Activated T-cell treated with anti-CD3 and anti-CD28 coated beads, Interleukin-2, amount 50 U/mL, for 4 hours (primary cell): ENCODE data around the gene TFAP2D. TPM values are rescaled to one million over a fixed set of nuclear protein-coding genes. Genes with fewer than 3 reads are reported as not detected.

Source experiments
- ATAC-seq, 2 donors: fragments of 200-7000 bp; cut with Tn5 transposase; one replicate each; pipeline ENCODE4 v1.10.0; 2021
- DNase-seq: peaks from one replicate; pipeline ENCODE4 v3.0.0-alpha.2; 2020
- H3K27me3 Mint-ChIP-seq: one replicate; pipeline ENCODE4 v1.8.0; 2021; ENCODE audit warnings: low read depth, mixed read lengths
- H3K36me3 Mint-ChIP-seq: one replicate; pipeline ENCODE4 v1.8.0; 2022; ENCODE audit warnings: mixed read lengths; ENCODE audit not compliant: insufficient read depth
- H3K4me1 Mint-ChIP-seq: one replicate; pipeline ENCODE4 v1.8.0; 2021; ENCODE audit warnings: low read depth, mixed read lengths
- H3K4me3 Mint-ChIP-seq: one replicate; pipeline ENCODE4 v1.8.0; 2021; ENCODE audit warnings: mild to moderate bottlenecking, moderate library complexity, mixed read lengths
- H3K9me3 Mint-ChIP-seq: one replicate; pipeline ENCODE4 v1.8.0; 2021; ENCODE audit warnings: mixed read lengths
- total RNA-seq, 3 donors: library from RNA; stranded (reverse); gene quantifications; one replicate each; pipeline ENCODE4 v1.2.1, GENCODE V29; 2021

Gene TFAP2D
- not detected for total RNA-seq

DNA sequence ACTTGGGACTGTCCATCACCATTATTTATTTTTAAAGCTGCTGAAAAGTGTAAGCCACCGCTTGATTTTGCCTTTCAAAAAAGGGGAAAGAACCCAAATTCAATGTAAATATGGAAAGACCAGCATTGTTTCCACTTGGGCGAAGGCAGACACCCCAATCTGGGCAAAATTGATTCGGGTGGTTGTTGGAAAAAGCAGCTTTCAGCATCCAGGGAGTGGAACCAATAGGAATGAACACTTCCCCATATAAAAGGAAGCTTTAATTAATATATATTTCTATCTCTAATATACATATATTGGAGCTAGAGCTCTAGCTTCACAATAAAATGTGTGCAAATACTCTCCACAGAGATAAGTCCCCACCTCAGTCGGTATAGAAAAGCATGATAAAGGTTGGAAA, at the start of gene TFAP2D:
TSS of gene TFAP2D (plus strand) at position 301 of the 400 bp plus-strand sequence. CDS start 530 bp downstream, outside the sequence.
- H3K36me3 Mint-ChIP-seq: no peaks in the 10 kb centered on the region
- H3K4me3 Mint-ChIP-seq: no peak within 1 kb of the TSS
- H3K27me3 Mint-ChIP-seq: peaks cover 45% of the 10 kb centered on the region
- no peaks in the 10 kb centered on the region for H3K4me1 Mint-ChIP-seq
- ATAC-seq (no peak), DNase-seq (no peak)
- H3K9me3 Mint-ChIP-seq: peaks cover 5% of the 10 kb centered on the region

DNA sequence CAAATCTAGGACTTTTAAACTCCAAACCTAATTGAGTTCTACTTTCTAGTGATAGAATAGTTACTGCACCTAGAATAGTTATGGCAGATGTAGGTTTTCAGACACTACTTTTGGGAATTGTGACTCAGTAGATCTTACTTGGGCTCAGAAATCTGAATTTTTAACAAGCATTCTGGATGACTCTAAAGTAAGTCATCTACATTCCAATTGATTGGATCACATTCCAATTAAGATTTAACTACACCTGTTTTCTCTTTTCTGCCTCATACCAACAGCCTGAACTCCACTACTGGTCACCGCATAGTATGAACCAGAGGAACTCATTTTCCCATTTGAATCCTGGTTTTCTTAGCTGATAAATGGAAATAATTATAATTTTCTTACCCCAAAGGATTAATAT, 49.5 kb upstream of the TFAP2D start:
- peaks cover 8% of the 10 kb centered on the region for H3K9me3 Mint-ChIP-seq
- no peak overlapping the region for H3K4me3 Mint-ChIP-seq
- no peaks in the 10 kb centered on the region for H3K4me1 Mint-ChIP-seq
- no peaks in the 10 kb centered on the region for H3K36me3 Mint-ChIP-seq
- H3K27me3 Mint-ChIP-seq: no peaks in the 10 kb centered on the region
- ATAC-seq: no peak
- DNase-seq: no peak

DNA sequence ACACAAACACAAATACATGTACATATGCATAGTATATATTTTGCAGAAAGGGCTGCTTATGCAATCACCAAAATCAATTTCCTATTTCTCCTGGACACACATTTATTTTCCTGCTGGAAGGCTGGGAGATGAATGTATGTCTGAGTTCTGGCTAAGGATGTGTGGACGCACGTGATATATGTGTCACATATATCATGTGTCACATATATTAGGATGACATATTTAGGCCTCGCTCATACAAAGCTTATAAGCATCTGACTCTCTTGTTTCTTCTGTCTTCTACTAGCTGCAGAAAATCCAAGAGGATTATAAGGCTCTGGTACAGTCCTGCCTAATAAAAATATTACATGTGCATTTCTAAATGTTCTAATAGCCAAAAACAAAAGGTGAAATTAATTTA, 47.2 kb upstream of the TFAP2D start:
- Mint-ChIP-seq H3K27me3 (no peaks in the 10 kb centered on the region), H3K9me3 (peaks cover 4% of the 10 kb centered on the region), H3K4me1 (no peaks in the 10 kb centered on the region), H3K36me3 (no peaks in the 10 kb centered on the region), H3K4me3 (no peak overlapping the region)
- ATAC-seq: no peak
- DNase-seq: no peak

DNA sequence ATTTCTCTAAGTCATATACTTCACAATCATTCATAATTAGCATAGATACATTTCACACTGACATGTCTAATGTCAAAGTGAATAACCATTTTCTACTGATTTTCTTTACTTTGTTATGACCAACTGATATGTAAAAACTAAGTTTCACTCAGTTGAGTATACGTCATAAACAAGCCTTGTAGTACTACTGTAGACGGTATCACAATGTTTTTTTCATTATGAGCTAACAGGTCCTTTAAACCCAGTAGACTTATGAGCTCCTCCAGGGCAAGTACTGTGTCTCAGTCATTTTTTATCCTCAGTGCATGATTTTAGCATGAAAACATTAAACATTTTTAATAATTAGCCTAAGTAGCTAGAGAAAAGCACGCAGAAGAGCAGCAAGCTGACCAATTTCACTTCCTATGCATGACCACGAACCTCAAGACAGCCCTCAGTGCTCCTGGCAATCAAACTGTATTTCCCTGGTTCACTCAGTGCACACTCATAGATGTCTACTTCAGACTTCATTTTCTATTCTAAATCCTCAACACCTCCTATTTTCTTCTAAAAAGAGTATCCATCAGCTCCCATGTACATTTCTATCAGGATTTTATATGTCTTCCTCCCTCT, 32.0 kb upstream of the TFAP2D start:
- Mint-ChIP-seq H3K4me3 (no peak overlapping the region), H3K36me3 (no peaks in the 10 kb centered on the region), H3K27me3 (no peaks in the 10 kb centered on the region), H3K9me3 (no peaks in the 10 kb centered on the region), H3K4me1 (no peaks in the 10 kb centered on the region)
- DNase-seq (no peak), ATAC-seq (no peak)

DNA sequence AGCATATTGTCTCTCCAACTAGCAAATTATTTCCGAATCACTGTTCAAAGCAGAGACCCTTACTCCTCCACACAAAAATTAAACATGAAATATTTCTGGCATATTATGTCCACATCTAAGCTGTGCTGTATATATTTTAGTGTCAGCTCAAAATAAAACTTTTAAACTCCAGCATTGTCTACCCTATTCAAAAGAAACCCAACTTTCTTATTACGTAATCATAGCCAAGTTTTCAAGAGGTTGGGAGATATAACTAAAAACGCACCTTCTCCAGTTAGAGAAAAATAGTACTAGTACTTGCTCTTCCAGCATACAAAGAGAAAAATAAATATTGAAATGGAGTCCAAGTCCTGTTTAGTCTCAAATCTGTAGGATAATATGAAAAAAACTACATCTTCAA, 24.1 kb upstream of the TFAP2D start:
- no peaks in the 10 kb centered on the region for H3K27me3 Mint-ChIP-seq
- no peak for ATAC-seq
- DNase-seq: no peak
- no peaks in the 10 kb centered on the region for H3K36me3 Mint-ChIP-seq
- H3K4me1 Mint-ChIP-seq: no peaks in the 10 kb centered on the region
- no peak overlapping the region for H3K4me3 Mint-ChIP-seq
- H3K9me3 Mint-ChIP-seq: peaks cover 2% of the 10 kb centered on the region

DNA sequence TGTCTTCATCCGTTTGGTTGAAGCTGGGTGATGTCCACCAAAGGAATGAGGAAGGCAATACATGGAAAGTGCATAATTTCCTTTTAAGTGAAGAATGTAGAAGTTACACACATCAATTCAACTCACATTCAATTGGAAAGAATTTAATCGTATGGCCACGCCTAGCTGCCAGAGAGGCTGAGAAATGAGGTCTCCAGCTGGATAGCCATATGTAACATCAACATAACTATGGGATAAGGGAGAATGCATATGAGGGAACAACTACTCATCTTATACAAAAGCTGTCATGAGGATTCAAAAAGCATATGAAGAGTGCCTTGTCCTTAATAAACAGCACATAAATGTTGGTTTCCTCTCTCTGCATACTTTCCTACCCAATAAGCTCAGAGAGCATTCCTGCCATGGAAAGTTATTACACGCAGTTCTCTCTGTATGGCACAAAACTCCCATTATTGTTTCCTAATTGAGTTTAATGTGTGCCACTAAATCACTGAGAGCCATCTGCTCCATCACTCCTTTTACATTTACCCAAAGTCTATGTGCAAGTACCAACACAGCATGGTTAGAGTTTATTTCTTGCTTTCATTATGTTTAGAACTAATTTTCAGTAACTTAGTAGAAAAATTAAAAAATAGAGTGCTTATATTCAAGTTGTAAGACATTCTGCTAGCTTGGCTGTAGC, 21.4 kb upstream of the TFAP2D start:
- Mint-ChIP-seq H3K36me3 (no peaks in the 10 kb centered on the region), H3K4me1 (no peaks in the 10 kb centered on the region), H3K4me3 (no peak overlapping the region), H3K27me3 (no peaks in the 10 kb centered on the region), H3K9me3 (peaks cover 6% of the 10 kb centered on the region)
- ATAC-seq (no peak), DNase-seq (no peak)

DNA sequence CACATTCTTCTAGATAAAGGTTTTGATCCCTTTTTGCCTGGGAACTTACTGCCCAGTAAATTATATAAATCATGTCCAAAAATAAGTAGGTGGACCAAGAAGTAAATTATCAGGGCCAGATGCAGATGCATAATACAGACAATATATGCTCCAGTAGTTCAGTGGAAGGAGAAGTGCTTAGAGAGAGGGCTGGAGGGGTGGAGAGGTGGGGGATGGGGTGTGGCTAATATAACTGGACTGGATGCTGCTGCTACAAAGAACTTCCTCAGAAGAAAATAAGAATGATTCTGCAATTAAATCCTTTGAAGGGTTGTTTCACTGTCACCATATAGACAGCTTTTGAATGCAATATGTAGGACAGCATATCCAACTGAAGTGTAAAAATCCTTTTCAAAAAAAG, 14.8 kb upstream of the TFAP2D start:
- no peaks in the 10 kb centered on the region for H3K36me3 Mint-ChIP-seq
- peaks cover 3% of the 10 kb centered on the region for H3K27me3 Mint-ChIP-seq
- H3K4me1 Mint-ChIP-seq: no peaks in the 10 kb centered on the region
- DNase-seq (no peak), ATAC-seq (no peak)
- H3K4me3 Mint-ChIP-seq: no peak overlapping the region
- peaks cover 3% of the 10 kb centered on the region for H3K9me3 Mint-ChIP-seq

DNA sequence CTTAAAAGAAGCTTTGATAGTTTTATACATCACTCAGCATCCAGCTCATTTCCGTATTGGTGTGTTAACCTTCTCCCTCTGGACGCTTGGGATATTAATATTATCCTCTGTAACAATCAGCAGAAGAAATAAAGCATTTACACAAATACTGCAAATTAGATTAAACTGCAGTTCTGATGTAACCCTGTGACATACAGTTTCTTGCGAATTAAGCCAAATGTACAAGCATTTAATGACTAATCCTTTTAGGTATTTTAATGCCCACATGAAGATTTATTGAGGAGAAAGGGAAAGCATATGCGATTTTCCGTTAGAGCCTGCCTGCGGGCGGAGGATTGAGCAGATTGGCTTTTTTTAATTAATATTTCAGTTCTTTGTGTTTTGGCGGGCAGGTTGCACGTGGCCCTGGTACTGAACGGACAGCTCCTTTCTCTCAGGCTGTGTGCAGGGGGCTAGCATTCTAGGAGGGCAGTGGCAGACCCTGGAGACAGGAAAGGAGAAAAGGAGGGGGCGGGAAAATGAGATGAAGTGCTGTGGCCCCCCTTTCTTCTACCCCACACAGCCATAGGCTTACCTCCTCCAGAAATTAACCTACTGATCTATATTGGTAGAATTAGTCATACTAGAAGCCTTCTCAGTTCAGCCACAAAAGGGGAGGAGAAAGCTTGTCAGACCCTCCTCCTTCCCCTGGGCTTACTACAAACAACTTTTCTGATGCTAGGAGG, 14.1 kb upstream of the TFAP2D start:
- Mint-ChIP-seq H3K4me1 (no peaks in the 10 kb centered on the region), H3K27me3 (peaks cover 3% of the 10 kb centered on the region), H3K9me3 (peaks cover 3% of the 10 kb centered on the region), H3K4me3 (no peak overlapping the region), H3K36me3 (no peaks in the 10 kb centered on the region)
- no peak for DNase-seq
- ATAC-seq: no peak

DNA sequence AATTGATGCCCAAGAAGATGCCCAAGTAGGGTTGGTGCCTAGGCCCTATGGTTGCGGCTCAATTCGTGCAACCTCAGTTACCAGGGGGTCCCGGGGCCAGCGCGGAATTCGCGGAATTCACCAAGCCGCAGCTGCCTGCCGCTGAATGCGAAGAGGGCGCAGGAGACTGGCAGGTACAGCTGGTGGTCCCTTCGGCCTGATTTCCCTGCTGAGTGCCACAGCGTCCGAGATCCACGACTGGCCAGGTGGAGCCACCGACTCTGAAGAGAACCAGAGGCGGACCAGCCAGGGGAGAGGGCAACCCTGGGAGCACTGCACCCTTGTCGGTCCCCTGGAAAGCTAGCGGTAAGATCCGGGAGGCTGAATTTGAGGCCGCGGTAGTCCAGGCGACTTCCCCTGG, 6.8 kb upstream of the TFAP2D start:
- Mint-ChIP-seq H3K4me3 (no peak overlapping the region), H3K9me3 (peaks cover 5% of the 10 kb centered on the region), H3K36me3 (no peaks in the 10 kb centered on the region), H3K27me3 (peaks cover 26% of the 10 kb centered on the region), H3K4me1 (no peaks in the 10 kb centered on the region)
- DNase-seq (no peak), ATAC-seq (no peak)

DNA sequence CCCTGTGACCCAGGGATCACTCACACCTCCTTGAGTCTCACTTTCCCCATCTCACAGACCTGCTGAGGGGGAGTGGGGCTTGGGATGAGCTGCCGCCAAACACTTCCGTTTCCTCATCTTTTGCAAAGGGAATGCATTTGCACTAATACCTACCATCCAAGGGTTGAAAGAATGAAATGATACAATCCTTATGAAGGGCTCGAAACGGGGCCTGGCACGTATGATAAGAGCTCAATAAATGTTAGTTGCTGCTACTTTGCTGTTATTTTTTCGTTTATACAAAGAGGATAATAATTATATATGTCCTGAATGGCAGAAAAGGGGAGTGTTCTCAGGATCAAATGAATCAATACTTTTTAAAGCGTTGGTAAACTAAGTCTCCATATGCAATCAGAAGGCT, 6.1 kb upstream of the TFAP2D start:
- no peak for DNase-seq
- H3K27me3 Mint-ChIP-seq: peaks cover 26% of the 10 kb centered on the region
- H3K36me3 Mint-ChIP-seq: no peaks in the 10 kb centered on the region
- no peak for ATAC-seq
- no peaks in the 10 kb centered on the region for H3K4me1 Mint-ChIP-seq
- peaks cover 5% of the 10 kb centered on the region for H3K9me3 Mint-ChIP-seq
- no peak overlapping the region for H3K4me3 Mint-ChIP-seq

DNA sequence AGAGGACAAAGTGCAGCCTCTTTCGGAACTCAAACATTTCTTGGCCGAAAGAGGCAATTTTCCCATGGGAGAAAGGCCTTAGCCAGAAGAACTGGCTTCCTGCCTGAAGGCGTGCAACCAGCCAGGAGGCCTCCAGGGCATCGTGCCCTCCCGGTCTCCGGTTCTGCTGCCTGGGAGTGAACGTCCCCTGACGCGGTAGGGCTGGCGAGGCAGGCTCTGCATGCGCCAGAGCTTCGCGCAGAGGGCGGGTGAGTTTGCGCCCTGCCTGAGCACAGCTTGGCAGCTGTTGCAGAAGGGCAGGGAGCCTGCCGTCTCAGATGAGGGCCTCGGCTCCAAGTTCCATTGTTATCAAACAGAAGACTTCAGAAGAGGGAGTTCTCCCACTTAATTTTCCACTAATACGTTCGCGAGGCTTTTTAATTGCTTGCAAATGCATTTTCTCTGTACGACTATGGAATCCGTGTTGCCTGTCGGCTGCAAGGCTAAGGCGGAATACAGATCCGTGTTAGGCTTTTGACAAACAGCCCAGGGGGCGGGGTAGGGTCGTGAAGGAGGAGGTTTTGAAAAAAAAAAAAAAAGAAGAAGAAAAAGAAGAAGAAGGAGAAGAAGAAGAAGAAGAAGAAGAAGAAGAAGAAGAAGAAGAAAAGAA, 5.5 kb upstream of the TFAP2D start:
- Mint-ChIP-seq H3K36me3 (no peaks in the 10 kb centered on the region), H3K9me3 (peaks cover 5% of the 10 kb centered on the region), H3K27me3 (peaks cover 26% of the 10 kb centered on the region)

DNA sequence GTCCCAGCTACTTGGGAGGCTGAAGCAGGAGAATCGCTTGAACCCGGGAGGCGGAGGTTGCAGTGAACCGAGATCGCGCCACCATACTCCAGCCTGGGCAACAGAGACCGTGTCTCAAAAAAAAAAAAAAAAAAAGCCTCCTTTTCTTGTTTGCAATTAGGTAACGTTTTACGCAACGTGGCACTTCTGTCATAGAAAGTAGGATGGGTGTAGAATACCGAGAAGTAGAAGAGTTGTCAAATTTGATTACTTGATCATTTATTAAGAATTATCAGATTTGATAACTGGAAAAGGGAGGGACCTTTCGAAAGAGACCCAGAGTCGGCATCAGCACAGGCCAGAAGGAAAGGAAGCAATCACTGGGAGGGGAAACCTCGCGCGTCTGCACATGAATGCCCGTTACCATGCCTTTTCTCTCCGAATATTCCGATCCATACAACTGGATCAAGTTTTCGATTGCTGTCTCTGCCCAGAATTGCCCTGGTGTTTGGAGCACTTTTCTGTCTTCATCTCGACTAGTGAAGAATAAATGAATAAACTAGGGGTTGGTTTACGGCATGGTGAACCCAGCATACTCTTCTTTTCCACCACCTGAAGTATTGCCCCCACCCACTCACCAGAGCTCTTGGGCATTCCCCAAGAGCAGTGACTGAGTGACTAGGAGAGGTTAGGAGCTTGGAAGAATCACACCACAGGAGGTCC, 4.5 kb upstream of the TFAP2D start:
- Mint-ChIP-seq H3K4me1 (no peaks in the 10 kb centered on the region), H3K27me3 (peaks cover 31% of the 10 kb centered on the region), H3K36me3 (no peaks in the 10 kb centered on the region), H3K4me3 (no peak overlapping the region), H3K9me3 (peaks cover 5% of the 10 kb centered on the region)
- ATAC-seq (no peak), DNase-seq (no peak)

More for the DNA sequence above, 5.5 kb upstream of the TFAP2D start:
- no peak overlapping the region for H3K4me3 Mint-ChIP-seq
- no peaks in the 10 kb centered on the region for H3K4me1 Mint-ChIP-seq
- ATAC-seq: no peak
- no peak for DNase-seq

DNA sequence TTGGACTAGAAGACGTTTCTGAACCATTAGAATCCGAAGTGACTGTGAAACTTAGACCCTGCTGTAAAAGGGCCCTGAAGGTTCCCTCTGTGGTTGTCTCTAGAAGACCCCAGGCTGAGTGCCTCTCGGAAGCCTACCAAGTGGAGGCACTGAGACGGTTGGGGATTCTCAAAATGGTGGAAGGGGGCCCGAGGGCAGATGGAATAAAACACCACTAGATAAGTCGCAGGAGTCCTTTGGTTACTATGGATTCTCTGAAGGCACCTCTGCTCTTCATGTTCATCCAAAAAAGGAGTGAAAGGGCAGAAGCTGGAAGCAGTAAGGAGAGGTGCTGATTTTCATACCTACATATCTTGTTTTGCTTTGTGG, 4.0 kb upstream of the TFAP2D start:
- no peak overlapping the region for H3K4me3 Mint-ChIP-seq
- no peaks in the 10 kb centered on the region for H3K36me3 Mint-ChIP-seq
- peaks cover 36% of the 10 kb centered on the region for H3K27me3 Mint-ChIP-seq
- no peaks in the 10 kb centered on the region for H3K4me1 Mint-ChIP-seq
- no peak for DNase-seq
- H3K9me3 Mint-ChIP-seq: peaks cover 5% of the 10 kb centered on the region
- no peak for ATAC-seq

DNA sequence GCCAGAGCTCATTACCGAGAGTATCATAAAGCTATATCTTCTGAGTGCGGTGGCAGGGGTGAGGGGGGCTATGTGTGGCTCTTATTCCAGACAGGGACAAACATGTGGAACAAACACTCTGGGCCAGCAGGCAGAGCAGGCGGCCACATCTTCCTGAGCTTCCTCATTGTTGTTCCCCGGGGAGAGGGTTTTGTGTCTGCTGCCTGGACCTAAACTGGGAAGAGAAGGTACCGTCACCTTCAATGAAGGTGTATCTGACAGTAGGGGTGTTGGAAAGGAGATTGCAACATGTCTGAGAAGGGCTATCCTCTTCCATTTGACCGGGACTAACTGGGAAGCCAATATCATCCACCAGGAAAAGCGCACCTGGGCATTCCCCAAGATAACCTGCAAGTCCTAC, 1.6 kb upstream of the TFAP2D start:
- no peak for DNase-seq
- no peaks in the 10 kb centered on the region for H3K36me3 Mint-ChIP-seq
- H3K27me3 Mint-ChIP-seq: peaks cover 46% of the 10 kb centered on the region
- no peak for ATAC-seq
- H3K4me3 Mint-ChIP-seq: no peak overlapping the region
- peaks cover 5% of the 10 kb centered on the region for H3K9me3 Mint-ChIP-seq
- no peaks in the 10 kb centered on the region for H3K4me1 Mint-ChIP-seq
